ENCODE measurements around the gene TRAPPC8. TPM values are rescaled to one million over a fixed set of nuclear protein-coding genes. Genes with fewer than 3 reads are reported as not detected.

Gene TRAPPC8
- polyA plus RNA-seq, 1 donor from 2014 or later, result 57.8 TPM

GRCh38 chr18:31792580-31792911 is 150.4 kb downstream of the TRAPPC8 start:
- Histone ChIP-seq H3K9me3 (ENCODE audit: low read length) (no peaks in the 10 kb centered on the region), H3K4me2 (ENCODE audit: low read length) (no peak overlapping the region), H2AFZ (ENCODE audit: low read depth, low read length) (no peak overlapping the region), H3K4me3 (ENCODE audit: low read length) (no peak overlapping the region), H3K9ac (ENCODE audit: low read length) (no peak overlapping the region), H3K9me2 (ENCODE audit: insufficient read depth, low read length) (no peaks in the 10 kb centered on the region), H3K36me3 (ENCODE audit: insufficient read depth, low read length) (no peaks in the 10 kb centered on the region), H3K27me3 (ENCODE audit: insufficient read depth, low read depth, low read length) (no peaks in the 10 kb centered on the region), H3K79me2 (replicated peaks; ENCODE audit: insufficient read depth, low read length) (no peaks in the 10 kb centered on the region), H3F3A (ENCODE audit: insufficient read depth, low read length, poor library complexity, severe bottlenecking) (no peaks in the 10 kb centered on the region), H3K27ac (ENCODE audit: low read length) (no peak overlapping the region), H4K20me1 (ENCODE audit: insufficient read depth) (no peaks in the 10 kb centered on the region)
- no peak for TF ChIP-seq RAD21 (conservative IDR thresholded peaks at IDR 0.05)
- TF ChIP-seq EZH2 (IDR thresholded peaks at IDR 0.05; ENCODE audit: borderline replicate concordance, insufficient read depth, low read length, poor library complexity, severe bottlenecking), result no peak
- no peak for TF ChIP-seq CTCF (IDR thresholded peaks at IDR 0.05; ENCODE audit: poor library complexity, severe bottlenecking)
- TF ChIP-seq TAF1 (IDR thresholded peaks at IDR 0.05; ENCODE audit: low read depth), result no peak
- TF ChIP-seq POLR2AphosphoS5 (IDR thresholded peaks at IDR 0.05), result no peak
- TF ChIP-seq, protein P1, sequence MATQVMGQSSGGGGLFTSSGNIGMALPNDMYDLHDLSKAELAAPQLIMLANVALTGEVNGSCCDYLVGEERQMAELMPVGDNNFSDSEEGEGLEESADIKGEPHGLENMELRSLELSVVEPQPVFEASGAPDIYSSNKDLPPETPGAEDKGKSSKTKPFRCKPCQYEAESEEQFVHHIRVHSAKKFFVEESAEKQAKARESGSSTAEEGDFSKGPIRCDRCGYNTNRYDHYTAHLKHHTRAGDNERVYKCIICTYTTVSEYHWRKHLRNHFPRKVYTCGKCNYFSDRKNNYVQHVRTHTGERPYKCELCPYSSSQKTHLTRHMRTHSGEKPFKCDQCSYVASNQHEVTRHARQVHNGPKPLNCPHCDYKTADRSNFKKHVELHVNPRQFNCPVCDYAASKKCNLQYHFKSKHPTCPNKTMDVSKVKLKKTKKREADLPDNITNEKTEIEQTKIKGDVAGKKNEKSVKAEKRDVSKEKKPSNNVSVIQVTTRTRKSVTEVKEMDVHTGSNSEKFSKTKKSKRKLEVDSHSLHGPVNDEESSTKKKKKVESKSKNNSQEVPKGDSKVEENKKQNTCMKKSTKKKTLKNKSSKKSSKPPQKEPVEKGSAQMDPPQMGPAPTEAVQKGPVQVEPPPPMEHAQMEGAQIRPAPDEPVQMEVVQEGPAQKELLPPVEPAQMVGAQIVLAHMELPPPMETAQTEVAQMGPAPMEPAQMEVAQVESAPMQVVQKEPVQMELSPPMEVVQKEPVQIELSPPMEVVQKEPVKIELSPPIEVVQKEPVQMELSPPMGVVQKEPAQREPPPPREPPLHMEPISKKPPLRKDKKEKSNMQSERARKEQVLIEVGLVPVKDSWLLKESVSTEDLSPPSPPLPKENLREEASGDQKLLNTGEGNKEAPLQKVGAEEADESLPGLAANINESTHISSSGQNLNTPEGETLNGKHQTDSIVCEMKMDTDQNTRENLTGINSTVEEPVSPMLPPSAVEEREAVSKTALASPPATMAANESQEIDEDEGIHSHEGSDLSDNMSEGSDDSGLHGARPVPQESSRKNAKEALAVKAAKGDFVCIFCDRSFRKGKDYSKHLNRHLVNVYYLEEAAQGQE (IDR thresholded peaks at IDR 0.05; ENCODE audit: borderline replicate concordance), result no peak
- TF ChIP-seq MXI1 (conservative IDR thresholded peaks at IDR 0.05; ENCODE audit: poor library complexity, severe bottlenecking), result no peak
- no peak for TF ChIP-seq SMC3 (conservative IDR thresholded peaks at IDR 0.05; ENCODE audit: poor library complexity)
- TF ChIP-seq EP300 (conservative IDR thresholded peaks at IDR 0.05; ENCODE audit: poor library complexity, severe bottlenecking), result no peak

DNA sequence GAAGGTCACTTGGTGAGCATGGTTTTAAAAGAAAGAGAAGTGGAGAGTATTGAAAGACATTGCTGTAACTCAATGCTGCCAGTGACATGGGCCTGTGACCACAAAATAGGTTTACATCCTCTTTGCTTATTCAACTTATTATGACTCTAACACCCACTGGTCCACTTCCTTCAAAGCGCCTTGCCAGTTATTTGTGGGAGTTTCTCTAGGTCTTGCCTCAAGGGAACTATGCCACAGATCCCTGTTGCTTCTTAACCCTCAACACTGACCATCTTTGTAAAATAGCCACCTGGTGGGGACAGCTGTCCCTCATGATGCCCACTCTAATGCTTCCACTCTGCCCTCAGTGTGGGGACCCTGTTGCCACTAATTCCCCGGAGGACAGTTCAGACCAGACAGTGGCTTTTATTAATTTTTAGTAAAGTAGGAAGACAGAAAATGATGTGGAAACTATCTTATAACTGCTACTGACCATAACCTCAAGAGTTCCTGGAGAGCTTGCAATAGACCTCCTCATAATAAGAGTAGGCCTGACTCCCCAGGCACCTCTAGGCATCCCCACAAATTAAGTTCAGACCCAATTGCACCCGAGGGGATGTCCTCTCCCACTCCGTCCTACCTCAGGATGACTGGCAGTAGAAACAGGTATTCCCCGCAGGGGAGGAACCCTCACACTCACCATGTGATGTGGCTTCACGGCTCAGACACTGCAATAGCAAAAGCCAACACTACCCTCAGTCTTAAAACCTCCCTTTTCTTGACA is 150.9 kb downstream of the TRAPPC8 start:
- Histone ChIP-seq H3K4me3 (ENCODE audit: low read length) (no peak overlapping the region), H3K36me3 (ENCODE audit: insufficient read depth, low read length) (no peaks in the 10 kb centered on the region), H2AFZ (ENCODE audit: low read depth, low read length) (no peak overlapping the region), H3K27ac (ENCODE audit: low read length) (no peak overlapping the region), H3F3A (ENCODE audit: insufficient read depth, low read length, poor library complexity, severe bottlenecking) (no peaks in the 10 kb centered on the region), H3K9ac (ENCODE audit: low read length) (no peak overlapping the region), H3K4me2 (ENCODE audit: low read length) (no peak overlapping the region), H3K79me2 (replicated peaks; ENCODE audit: insufficient read depth, low read length) (no peaks in the 10 kb centered on the region), H3K9me2 (ENCODE audit: insufficient read depth, low read length) (no peaks in the 10 kb centered on the region), H3K27me3 (ENCODE audit: insufficient read depth, low read depth, low read length) (no peaks in the 10 kb centered on the region), H3K9me3 (ENCODE audit: low read length) (no peaks in the 10 kb centered on the region), H4K20me1 (ENCODE audit: insufficient read depth) (no peaks in the 10 kb centered on the region)
- TF ChIP-seq RAD21 (conservative IDR thresholded peaks at IDR 0.05) (no peak), POLR2AphosphoS5 (IDR thresholded peaks at IDR 0.05) (no peak), EZH2 (IDR thresholded peaks at IDR 0.05; ENCODE audit: borderline replicate concordance, insufficient read depth, low read length, poor library complexity, severe bottlenecking) (no peak), MXI1 (conservative IDR thresholded peaks at IDR 0.05; ENCODE audit: poor library complexity, severe bottlenecking) (no peak), TAF1 (IDR thresholded peaks at IDR 0.05; ENCODE audit: low read depth) (no peak), EP300 (conservative IDR thresholded peaks at IDR 0.05; ENCODE audit: poor library complexity, severe bottlenecking) (no peak), CTCF (IDR thresholded peaks at IDR 0.05; ENCODE audit: poor library complexity, severe bottlenecking) (no peak), SMC3 (conservative IDR thresholded peaks at IDR 0.05; ENCODE audit: poor library complexity) (no peak)
- TF ChIP-seq, protein P1 (IDR thresholded peaks at IDR 0.05; ENCODE audit: borderline replicate concordance), result no peak

All from neural cell (in vitro differentiated cells).